ENCODE data around the gene UGGT1. TPM values are rescaled to one million over a fixed set of nuclear protein-coding genes. Genes with fewer than 3 reads are reported as not detected.

The UGGT1 gene
- total and polyA plus RNA-seq, 10 donors = 4.0 to 64.6 (median 48.1) TPM

GRCh38 chr2:128153786-128154185, 62.8 kb downstream of the UGGT1 start:
- Histone ChIP-seq H3K4me1 (no peaks in the 10 kb centered on the region), H3K27ac (no peak overlapping the region), H3K27me3 (replicated peaks in 1 of 7) (no peaks in the 10 kb centered on the region), H3K4me3 (no peak overlapping the region), H3K9me3 (no peaks in the 10 kb centered on the region), H3K36me3 (peaks cover 2 to 100% (median 83%) of the 10 kb centered on the region in 6 donors)
- intact Hi-C loops (cut with DNase I; ENCODE audit: low total_unique reads) = no loop called here
- no peak for TF ChIP-seq POLR2A (IDR thresholded peaks at IDR 0.05)
- TF ChIP-seq CTCF (IDR thresholded peaks at IDR 0.05 in 8 of 11, conservative IDR thresholded peaks at IDR 0.05 in 3 of 11) = no peak
- no peak for TF ChIP-seq POLR2AphosphoS5 (IDR thresholded peaks at IDR 0.05)
- DNase-seq = no peak
- WGBS, 5 donors = 85 to 92% (median 88%) methylated on average over 3 of the region's 3 CpGs

GRCh38 chr2:128154225-128154624, 63.2 kb downstream of the UGGT1 start:
- Histone ChIP-seq H3K9me3 (no peaks in the 10 kb centered on the region), H3K27ac (no peak overlapping the region), H3K4me1 (no peaks in the 10 kb centered on the region), H3K27me3 (replicated peaks in 1 of 7) (no peaks in the 10 kb centered on the region), H3K36me3 (peaks cover 2 to 100% (median 83%) of the 10 kb centered on the region in 6 donors), H3K4me3 (no peak overlapping the region)
- WGBS, 5 donors = 93 to 98% (median 96%) methylated on average over 4 of the region's 4 CpGs
- intact Hi-C loops (cut with DNase I; ENCODE audit: low total_unique reads) = no loop called here
- DNase-seq = no peak
- TF ChIP-seq POLR2AphosphoS5 (IDR thresholded peaks at IDR 0.05) (no peak), CTCF (IDR thresholded peaks at IDR 0.05 in 8 of 11, conservative IDR thresholded peaks at IDR 0.05 in 3 of 11) (no peak), POLR2A (IDR thresholded peaks at IDR 0.05) (no peak)

DNA sequence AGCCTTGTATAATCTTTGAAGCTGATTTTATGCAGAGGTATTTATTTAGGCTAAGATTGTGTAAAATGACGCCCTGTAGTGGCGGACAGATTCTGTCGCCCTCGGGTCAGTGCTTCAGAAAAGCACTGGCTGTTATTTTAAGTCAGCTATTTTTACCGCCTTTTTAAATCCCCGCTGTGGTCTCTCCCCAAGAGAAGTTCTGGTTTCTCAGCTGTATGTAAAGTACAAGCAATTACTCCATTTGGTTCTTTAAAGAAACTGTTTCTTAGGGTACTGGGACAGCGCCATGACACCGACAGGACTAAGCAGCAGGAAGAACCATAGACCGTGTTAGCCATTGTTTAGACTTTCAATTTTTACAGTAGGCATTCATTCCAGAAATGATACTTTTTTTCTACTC, 65.0 kb downstream of the UGGT1 start:
- Histone ChIP-seq H3K9me3 (no peaks in the 10 kb centered on the region), H3K36me3 (peaks cover 2 to 100% (median 88%) of the 10 kb centered on the region in 6 donors), H3K4me3 (no peak overlapping the region), H3K27ac (no peak overlapping the region), H3K4me1 (no peaks in the 10 kb centered on the region), H3K27me3 (replicated peaks in 1 of 7) (no peaks in the 10 kb centered on the region)
- intact Hi-C loops (cut with DNase I; ENCODE audit: low total_unique reads) = no loop called here
- no peak for TF ChIP-seq CTCF (IDR thresholded peaks at IDR 0.05 in 8 of 11, conservative IDR thresholded peaks at IDR 0.05 in 3 of 11)
- TF ChIP-seq POLR2AphosphoS5 (IDR thresholded peaks at IDR 0.05) = no peak
- TF ChIP-seq POLR2A (IDR thresholded peaks at IDR 0.05) = no peak
- 83 to 91% (median 86%) methylated on average over 9 of the region's 9 CpGs for WGBS, 5 donors
- DNase-seq = no peak

- TF ChIP-seq CTCF (IDR thresholded peaks at IDR 0.05 in 8 of 11, conservative IDR thresholded peaks at IDR 0.05 in 3 of 11) (no peak), POLR2AphosphoS5 (IDR thresholded peaks at IDR 0.05) (no peak)
- H3K36me3 ChIP-seq = peaks cover 2 to 100% (median 86%) of the 10 kb centered on the region in 6 donors
- intact Hi-C loops (cut with DNase I; ENCODE audit: low total_unique reads) = no loop called here
- no peak overlapping the region for H3K4me3 ChIP-seq
- H3K27me3 ChIP-seq (replicated peaks in 1 of 7) = no peaks in the 10 kb centered on the region
- DNase-seq = no peak
- no peaks in the 10 kb centered on the region for H3K9me3 ChIP-seq
- WGBS, 5 donors = 90 to 98% (median 91%) methylated on average over 3 of the region's 3 CpGs
- H3K4me1 ChIP-seq = peaks cover 0 to 5% (median 0%) of the 10 kb centered on the region in 6 donors
- H3K27ac ChIP-seq = no peak overlapping the region
Measured at GRCh38 chr2:128156812-128157211, 65.8 kb downstream of the UGGT1 start.

All from spleen (tissue), 11 donors.